ENCODE measurements around the gene ZNF576.
A peak's percentile ranks its signal among the peaks of the same experiment; 100 is the strongest.
"Not testable (repeated sequence)": the region's sequence is repeated elsewhere in the genome, so short reads cannot be mapped to it uniquely, and the experiment has no call there.

Gene ZNF576

GRCh38 chr19:43625918-43626579, 29.7 kb downstream of the ZNF576 start:
- H3K36me3 Mint-ChIP-seq = no peaks in the 10 kb centered on the region
- peaks cover 22% of the 10 kb centered on the region for H3K4me1 Mint-ChIP-seq
- no peak for ATAC-seq
- no peak overlapping the region for H3K4me3 Mint-ChIP-seq
- no peaks in the 10 kb centered on the region for H3K9me3 Mint-ChIP-seq
- peaks cover 26% of the 10 kb centered on the region for H3K27me3 Mint-ChIP-seq
- H3K27ac Mint-ChIP-seq = no peak overlapping the region

- Mint-ChIP-seq H3K27ac (no peak overlapping the region), H3K36me3 (no peaks in the 10 kb centered on the region), H3K4me1 (peaks cover 22% of the 10 kb centered on the region), H3K4me3 (no peak overlapping the region), H3K9me3 (no peaks in the 10 kb centered on the region), H3K27me3 (peaks cover 26% of the 10 kb centered on the region)
- ATAC-seq = no peak
Measured at GRCh38 chr19:43626838-43627237, 30.4 kb downstream of the ZNF576 start.

GRCh38 chr19:43628646-43629326, 32.4 kb downstream of the ZNF576 start:
- Mint-ChIP-seq H3K4me3 (no peak overlapping the region), H3K27me3 (peaks cover 44% of the 10 kb centered on the region)
- ATAC-seq = no peak

GRCh38 chr19:43631491-43631890, 35.1 kb downstream of the ZNF576 start:
- H3K27me3 Mint-ChIP-seq = peaks cover 52% of the 10 kb centered on the region
- ATAC-seq = no peak
- H3K4me1 Mint-ChIP-seq = peaks cover 12% of the 10 kb centered on the region
- H3K9me3 Mint-ChIP-seq = no peaks in the 10 kb centered on the region
- no peak overlapping the region for H3K27ac Mint-ChIP-seq
- no peaks in the 10 kb centered on the region for H3K36me3 Mint-ChIP-seq
- no peak overlapping the region for H3K4me3 Mint-ChIP-seq

More at GRCh38 chr19:43628646-43629326, 32.4 kb downstream of the ZNF576 start:
- peaks cover 22% of the 10 kb centered on the region for H3K4me1 Mint-ChIP-seq
- H3K27ac Mint-ChIP-seq = no peak overlapping the region
- no peaks in the 10 kb centered on the region for H3K9me3 Mint-ChIP-seq
- H3K36me3 Mint-ChIP-seq = no peaks in the 10 kb centered on the region

- peaks cover 59% of the 10 kb centered on the region for H3K27me3 Mint-ChIP-seq
- no peak overlapping the region for H3K4me3 Mint-ChIP-seq
- no peak for ATAC-seq
- H3K9me3 Mint-ChIP-seq = no peaks in the 10 kb centered on the region
- H3K36me3 Mint-ChIP-seq = no peaks in the 10 kb centered on the region
- H3K27ac Mint-ChIP-seq = no peak overlapping the region
- peaks cover 14% of the 10 kb centered on the region for H3K4me1 Mint-ChIP-seq
Measured at GRCh38 chr19:43633520-43633919, 37.1 kb downstream of the ZNF576 start.

GRCh38 chr19:43634068-43634467, 37.7 kb downstream of the ZNF576 start:
- Mint-ChIP-seq H3K9me3 (no peaks in the 10 kb centered on the region), H3K36me3 (no peaks in the 10 kb centered on the region), H3K4me1 (peaks cover 20% of the 10 kb centered on the region), H3K27ac (no peak overlapping the region), H3K4me3 (no peak overlapping the region), H3K27me3 (peaks cover 65% of the 10 kb centered on the region)
- ATAC-seq = no peak

- Mint-ChIP-seq H3K27ac (no peak overlapping the region), H3K27me3 (peaks cover 69% of the 10 kb centered on the region), H3K4me3 (no peak overlapping the region), H3K9me3 (no peaks in the 10 kb centered on the region), H3K4me1 (peaks cover 23% of the 10 kb centered on the region), H3K36me3 (no peaks in the 10 kb centered on the region)
- ATAC-seq = no peak
Measured at GRCh38 chr19:43634506-43634871, 38.1 kb downstream of the ZNF576 start.

- H3K9me3 Mint-ChIP-seq = no peaks in the 10 kb centered on the region
- H3K4me3 Mint-ChIP-seq = no peak overlapping the region
- H3K27me3 Mint-ChIP-seq = peaks cover 69% of the 10 kb centered on the region
- no peaks in the 10 kb centered on the region for H3K36me3 Mint-ChIP-seq
- no peak overlapping the region for H3K27ac Mint-ChIP-seq
- peaks cover 23% of the 10 kb centered on the region for H3K4me1 Mint-ChIP-seq
- ATAC-seq = no peak
Measured at GRCh38 chr19:43634872-43635560, 38.6 kb downstream of the ZNF576 start.

- H3K36me3 Mint-ChIP-seq, H3K4me3 Mint-ChIP-seq, ATAC-seq, H3K27ac Mint-ChIP-seq, H3K9me3 Mint-ChIP-seq: not testable (repeated sequence)
- H3K4me1 Mint-ChIP-seq = peaks cover 23% of the 10 kb centered on the region
- H3K27me3 Mint-ChIP-seq = peaks cover 75% of the 10 kb centered on the region
Measured at GRCh38 chr19:43635561-43635940, 39.2 kb downstream of the ZNF576 start.

GRCh38 chr19:43636121-43636683, 39.8 kb downstream of the ZNF576 start:
- ATAC-seq = no peak
- Mint-ChIP-seq H3K27me3 (peaks cover 81% of the 10 kb centered on the region), H3K4me3 (no peak overlapping the region), H3K36me3 (no peaks in the 10 kb centered on the region), H3K27ac (no peak overlapping the region), H3K9me3 (no peaks in the 10 kb centered on the region), H3K4me1 (peaks cover 23% of the 10 kb centered on the region)

GRCh38 chr19:43638214-43638994, 42.0 kb downstream of the ZNF576 start:
- Mint-ChIP-seq H3K4me1 (peaks cover 23% of the 10 kb centered on the region), H3K4me3 (peak overlapping the region; percentile 77), H3K27me3 (peaks cover 75% of the 10 kb centered on the region), H3K36me3 (no peaks in the 10 kb centered on the region), H3K9me3 (no peaks in the 10 kb centered on the region), H3K27ac (peak overlapping the region; percentile 23)
- ATAC-seq = peak; percentile 64

- H3K4me3 Mint-ChIP-seq = peak overlapping the region; percentile 77
- H3K4me1 Mint-ChIP-seq = peaks cover 23% of the 10 kb centered on the region
- peak; percentile 24 for ATAC-seq
- no peaks in the 10 kb centered on the region for H3K9me3 Mint-ChIP-seq
- no peaks in the 10 kb centered on the region for H3K36me3 Mint-ChIP-seq
- peaks cover 70% of the 10 kb centered on the region for H3K27me3 Mint-ChIP-seq
- H3K27ac Mint-ChIP-seq = peak overlapping the region; percentile 23
Measured at GRCh38 chr19:43638995-43639518, 42.7 kb downstream of the ZNF576 start.

- Mint-ChIP-seq H3K36me3 (no peaks in the 10 kb centered on the region), H3K9me3 (no peaks in the 10 kb centered on the region), H3K4me3 (peak within 1 kb of the TSS; percentile 77), H3K27ac (peak within 1 kb of the TSS; percentile 23), H3K4me1 (peaks cover 23% of the 10 kb centered on the region), H3K27me3 (peaks cover 67% of the 10 kb centered on the region)
- peak; percentile 76 for ATAC-seq
Measured at GRCh38 chr19:43639519-43640423, 43.4 kb downstream of the ZNF576 start, which contains the start of gene CADM4. Gene CADM4, minus strand, starts transcription at chr19:43639850. Its CDS starts 60 bp downstream, at chr19:43639790.

GRCh38 chr19:43640424-43640757, 44.0 kb downstream of the ZNF576 start:
- ATAC-seq = no peak
- peaks cover 17% of the 10 kb centered on the region for H3K4me1 Mint-ChIP-seq
- H3K9me3 Mint-ChIP-seq = no peaks in the 10 kb centered on the region
- H3K27me3 Mint-ChIP-seq = peaks cover 61% of the 10 kb centered on the region
- no peaks in the 10 kb centered on the region for H3K36me3 Mint-ChIP-seq
- no peak overlapping the region for H3K27ac Mint-ChIP-seq
- H3K4me3 Mint-ChIP-seq = peak overlapping the region; percentile 61
